HFFc6 (cell line): ENCODE data around the gene CXCL1. TPM values are rescaled to one million over a fixed set of nuclear protein-coding genes. Genes with fewer than 3 reads are reported as not detected.
A peak's percentile ranks its signal among the peaks of the same experiment; 100 is the strongest.

Experiments
- DNase-seq: peaks from one replicate; pipeline ENCODE4 v3.0.0-alpha.2; 2018
- H3K27ac Mint-ChIP-seq: 2 replicates; pipeline ENCODE4 v1.8.0; 2020; ENCODE audit warnings: mild to moderate bottlenecking, mixed read lengths
- H3K27me3 Mint-ChIP-seq: 2 replicates; pipeline ENCODE4 v1.8.0; 2021; ENCODE audit warnings: mild to moderate bottlenecking, moderate library complexity, mixed read lengths; ENCODE audit not compliant: insufficient read depth
- H3K36me3 Mint-ChIP-seq: 2 replicates; pipeline ENCODE4 v1.8.0; 2021; ENCODE audit warnings: low read depth, mixed read lengths
- H3K4me1 Mint-ChIP-seq: 2 replicates; pipeline ENCODE4 v1.8.0; 2020; ENCODE audit warnings: low read depth, mixed read lengths
- H3K4me3 Mint-ChIP-seq: 2 replicates; pipeline ENCODE4 v1.8.0; 2020; ENCODE audit warnings: mild to moderate bottlenecking, moderate library complexity, mixed read lengths
- H3K9me3 Mint-ChIP-seq: 2 replicates; pipeline ENCODE4 v1.8.0; 2020; ENCODE audit warnings: mild to moderate bottlenecking, mixed read lengths
- CTCF ChIP-seq: fragments of 200-600 bp; sonication (generic); IDR thresholded peaks from 2 replicates; pipeline ENCODE4 v1.5.0; 2021; ENCODE audit warnings: antibody characterized with exemption, mild to moderate bottlenecking
- total RNA-seq, 6 experiments: library from RNA; stranded (reverse); fragmentation: NEBNext Ultra II Directional; extraction: Animal tissue kit (Norgen Biotek cat#: 25700); gene quantifications; 2 replicates in 1 of 6; 3 replicates in 5 of 6; pipeline ENCODE4 v1.2.3, GENCODE V29; 2021

CXCL1 gene
- total RNA-seq, 6 experiments from 2014 or later, result 0.71 to 5.0 (median 4.3) TPM

- Mint-ChIP-seq H3K36me3 (no peaks in the 10 kb centered on the region), H3K27ac (no peak overlapping the region)
- no peak for DNase-seq
These were observed 31.8 kb downstream of the CXCL1 start for GRCh38 chr4:73901031-73901430.

GRCh38 chr4:73902038-73902637 lies 32.9 kb downstream of the CXCL1 start:
- TF ChIP-seq CTCF, result no peak
- H3K27me3 Mint-ChIP-seq, result peaks cover 2% of the 10 kb centered on the region; the same call in 1 of the 2 replicates
- H3K4me1 Mint-ChIP-seq, result peaks cover 37% of the 10 kb centered on the region
- peak; percentile 29 for DNase-seq
- H3K4me3 Mint-ChIP-seq, result 0 out of 2 replicates have a peak overlapping the region, but pooled peaks have one; percentile 20
- H3K36me3 Mint-ChIP-seq, result no peaks in the 10 kb centered on the region
- H3K9me3 Mint-ChIP-seq, result no peaks in the 10 kb centered on the region; the same call in 1 of the 2 replicates
- peak overlapping the region; percentile 52 for H3K27ac Mint-ChIP-seq

More at GRCh38 chr4:73901031-73901430, 31.8 kb downstream of the CXCL1 start:
- Mint-ChIP-seq H3K4me3 (no peak overlapping the region), H3K27me3 (peaks cover 2% of the 10 kb centered on the region; the same call in 1 of the 2 replicates), H3K4me1 (peaks cover 40% of the 10 kb centered on the region), H3K9me3 (no peaks in the 10 kb centered on the region; the same call in 1 of the 2 replicates)
- TF ChIP-seq CTCF, result no peak

- no peak for DNase-seq
- no peak for TF ChIP-seq CTCF
- H3K36me3 Mint-ChIP-seq, result no peaks in the 10 kb centered on the region
- peaks cover 2% of the 10 kb centered on the region; the same call in 1 of the 2 replicates for H3K27me3 Mint-ChIP-seq
- no peaks in the 10 kb centered on the region; the same call in 1 of the 2 replicates for H3K9me3 Mint-ChIP-seq
- peaks cover 33% of the 10 kb centered on the region for H3K4me1 Mint-ChIP-seq
- H3K4me3 Mint-ChIP-seq, result no peak overlapping the region
- peak overlapping the region; percentile 52; the same call in 1 of the 2 replicates for H3K27ac Mint-ChIP-seq
These were observed 33.8 kb downstream of the CXCL1 start for GRCh38 chr4:73902817-73903547.

- DNase-seq, result no peak
- H3K27ac Mint-ChIP-seq, result no peak overlapping the region; the same call in 1 of the 2 replicates
- H3K4me3 Mint-ChIP-seq, result no peak overlapping the region
- no peaks in the 10 kb centered on the region for H3K36me3 Mint-ChIP-seq
- H3K27me3 Mint-ChIP-seq, result peaks cover 2% of the 10 kb centered on the region; the same call in 1 of the 2 replicates
- no peak for TF ChIP-seq CTCF
- peaks cover 33% of the 10 kb centered on the region for H3K4me1 Mint-ChIP-seq
- H3K9me3 Mint-ChIP-seq, result no peaks in the 10 kb centered on the region; the same call in 1 of the 2 replicates
These were observed 35.3 kb downstream of the CXCL1 start for GRCh38 chr4:73904491-73904890.

- H3K36me3 Mint-ChIP-seq, result no peaks in the 10 kb centered on the region
- no peak for TF ChIP-seq CTCF
- DNase-seq, result no peak
- H3K4me3 Mint-ChIP-seq, result no peak overlapping the region
- H3K27me3 Mint-ChIP-seq, result peaks cover 3% of the 10 kb centered on the region; the same call in 1 of the 2 replicates
- H3K9me3 Mint-ChIP-seq, result no peaks in the 10 kb centered on the region; the same call in 1 of the 2 replicates
- no peak overlapping the region for H3K27ac Mint-ChIP-seq
- H3K4me1 Mint-ChIP-seq, result peaks cover 6% of the 10 kb centered on the region; the same call in 1 of the 2 replicates
These were observed 39.8 kb downstream of the CXCL1 start for GRCh38 chr4:73908965-73909364.
